ENCODE results near the gene TOX2. TPM values are rescaled to one million over a fixed set of nuclear protein-coding genes. Genes with fewer than 3 reads are reported as not detected.
A peak's percentile ranks its signal among the peaks of the same experiment; 100 is the strongest.

TOX2 gene
- polyA plus RNA-seq, 3 donors = 0.39 to 0.56 (median 0.47) TPM

DNA sequence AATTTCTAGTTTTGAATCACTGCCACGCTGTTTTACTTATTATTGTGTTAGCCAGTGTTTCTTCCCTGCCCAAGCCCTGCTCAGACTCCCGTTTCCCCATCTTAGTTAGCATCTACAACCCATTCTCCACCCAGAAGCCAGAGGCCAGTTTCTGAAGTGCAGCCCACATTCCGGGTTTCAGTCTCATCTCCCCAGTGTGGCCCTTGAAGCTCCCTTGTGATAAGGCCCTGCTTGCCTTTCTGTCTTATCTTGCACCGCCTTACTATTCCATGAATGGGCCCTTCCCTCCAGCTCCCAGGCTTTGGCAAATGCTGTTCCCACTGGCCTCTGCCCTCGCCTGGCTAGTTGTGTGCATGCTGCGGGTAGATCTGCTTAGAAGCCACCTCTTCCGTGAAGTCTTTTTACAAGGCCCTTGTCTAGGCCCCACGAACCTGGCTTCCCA is 41.1 kb downstream of the TOX2 start:
- Mint-ChIP-seq H3K9me3 (peaks cover 0 to 5% (median 3%) of the 10 kb centered on the region in 7 donors), H3K27me3 (ENCODE audit: low read depth in 3 of 3) (peaks cover 10 to 33% (median 31%) of the 10 kb centered on the region in 3 donors), H3K4me1 (peaks cover 82% of the 10 kb centered on the region), H3K4me3 (peak overlapping the region; percentile 42 to 70), H3K36me3 (peaks cover 19 to 23% of the 10 kb centered on the region in 2 donors), H3K27ac (peak overlapping the region; percentile 84 to 92 (median 88))
- intact Hi-C loops (cut with micrococcal nuclease) = loop anchor here in 1 of 2 donors (1.0 kb wide), 1 partner anchor 13 kb away; no protein-coding TSS in a partner anchor
- Histone ChIP-seq H3K27ac (ENCODE audit: low read depth in 1 of 2, low read length in 2 of 2) (peak overlapping the region; percentile 33 to 60), H3K79me2 (ENCODE audit: insufficient read depth, low read length) (no peaks in the 10 kb centered on the region), H3K4me2 (replicated peaks; ENCODE audit: extremely low read depth, low read length, poor library complexity, severe bottlenecking) (peak overlapping the region; percentile 77), H4K20me1 (ENCODE audit: insufficient read depth, low read length) (no peaks in the 10 kb centered on the region), H3K9me3 (replicated peaks in 1 of 2; ENCODE audit: control insufficient read depth in 1 of 2, insufficient read depth in 1 of 2, low read length in 2 of 2) (no peaks in the 10 kb centered on the region), H3K27me3 (ENCODE audit: control insufficient read depth in 2 of 2, insufficient read depth in 2 of 2, low read length in 2 of 2) (peaks cover 0 to 5% of the 10 kb centered on the region in 2 donors), H3K4me3 (replicated peaks in 1 of 3; ENCODE audit: low read depth in 2 of 3, low read length in 3 of 3) (peak overlapping the region in 1 of 3 experiments; percentile 61), H2AFZ (ENCODE audit: insufficient read depth, low read depth, low read length, poor library complexity, severe bottlenecking) (no peak overlapping the region), H3K4me1 (ENCODE audit: control insufficient read depth in 1 of 2, insufficient read depth in 2 of 2, low read length in 2 of 2) (peaks cover 67 to 72% of the 10 kb centered on the region in 2 donors), H3K9ac (ENCODE audit: insufficient read depth, low read length, poor library complexity, severe bottlenecking) (no peak overlapping the region), H3K36me3 (replicated peaks in 1 of 2; ENCODE audit: control insufficient read depth in 1 of 2, insufficient read depth in 2 of 2, low read length in 2 of 2) (no peaks in the 10 kb centered on the region)
- TF ChIP-seq, protein P1, sequence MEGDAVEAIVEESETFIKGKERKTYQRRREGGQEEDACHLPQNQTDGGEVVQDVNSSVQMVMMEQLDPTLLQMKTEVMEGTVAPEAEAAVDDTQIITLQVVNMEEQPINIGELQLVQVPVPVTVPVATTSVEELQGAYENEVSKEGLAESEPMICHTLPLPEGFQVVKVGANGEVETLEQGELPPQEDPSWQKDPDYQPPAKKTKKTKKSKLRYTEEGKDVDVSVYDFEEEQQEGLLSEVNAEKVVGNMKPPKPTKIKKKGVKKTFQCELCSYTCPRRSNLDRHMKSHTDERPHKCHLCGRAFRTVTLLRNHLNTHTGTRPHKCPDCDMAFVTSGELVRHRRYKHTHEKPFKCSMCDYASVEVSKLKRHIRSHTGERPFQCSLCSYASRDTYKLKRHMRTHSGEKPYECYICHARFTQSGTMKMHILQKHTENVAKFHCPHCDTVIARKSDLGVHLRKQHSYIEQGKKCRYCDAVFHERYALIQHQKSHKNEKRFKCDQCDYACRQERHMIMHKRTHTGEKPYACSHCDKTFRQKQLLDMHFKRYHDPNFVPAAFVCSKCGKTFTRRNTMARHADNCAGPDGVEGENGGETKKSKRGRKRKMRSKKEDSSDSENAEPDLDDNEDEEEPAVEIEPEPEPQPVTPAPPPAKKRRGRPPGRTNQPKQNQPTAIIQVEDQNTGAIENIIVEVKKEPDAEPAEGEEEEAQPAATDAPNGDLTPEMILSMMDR (IDR thresholded peaks at IDR 0.05) = no peak
- no peak for DNase-seq
- WGBS (ENCODE audit: insufficient coverage) = 66% methylated on average over 7 of the region's 8 CpGs

DNA sequence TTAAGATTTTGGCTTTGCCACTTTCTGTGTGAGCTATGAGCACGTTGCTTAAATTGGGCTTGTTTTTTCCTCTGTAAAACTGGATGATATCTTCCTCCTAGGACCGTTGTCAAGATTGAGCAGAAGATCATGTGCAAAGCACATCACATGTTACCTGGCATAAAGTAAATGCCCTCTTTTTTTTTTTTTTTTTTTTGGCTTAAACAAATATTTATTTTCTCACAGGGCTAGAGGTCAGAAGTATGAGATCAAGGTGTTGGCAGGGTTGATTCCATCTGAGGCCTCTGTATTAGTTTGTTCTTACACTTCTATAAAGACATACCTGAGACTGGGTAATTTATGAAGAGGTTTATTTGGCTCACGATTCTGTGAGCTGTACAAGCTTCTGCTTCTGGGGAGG is 42.7 kb downstream of the TOX2 start:
- peaks cover 17 to 46% (median 37%) of the 10 kb centered on the region in 3 donors for H3K27me3 Mint-ChIP-seq (ENCODE audit: low read depth in 3 of 3)
- Histone ChIP-seq H3K9ac (ENCODE audit: insufficient read depth, low read length, poor library complexity, severe bottlenecking) (no peak overlapping the region), H3K4me1 (ENCODE audit: control insufficient read depth in 1 of 2, insufficient read depth in 2 of 2, low read length in 2 of 2) (peaks cover 65 to 68% of the 10 kb centered on the region in 2 donors), H3K27me3 (ENCODE audit: control insufficient read depth in 2 of 2, insufficient read depth in 2 of 2, low read length in 2 of 2) (peaks cover 0 to 10% of the 10 kb centered on the region in 2 donors), H2AFZ (ENCODE audit: insufficient read depth, low read depth, low read length, poor library complexity, severe bottlenecking) (no peak overlapping the region), H3K79me2 (ENCODE audit: insufficient read depth, low read length) (no peaks in the 10 kb centered on the region), H4K20me1 (ENCODE audit: insufficient read depth, low read length) (no peaks in the 10 kb centered on the region), H3K9me3 (replicated peaks in 1 of 2; ENCODE audit: control insufficient read depth in 1 of 2, insufficient read depth in 1 of 2, low read length in 2 of 2) (no peaks in the 10 kb centered on the region), H3K4me2 (replicated peaks; ENCODE audit: extremely low read depth, low read length, poor library complexity, severe bottlenecking) (no peak overlapping the region), H3K27ac (ENCODE audit: low read depth in 1 of 2, low read length in 2 of 2) (no peak overlapping the region), H3K36me3 (replicated peaks in 1 of 2; ENCODE audit: control insufficient read depth in 1 of 2, insufficient read depth in 2 of 2, low read length in 2 of 2) (no peaks in the 10 kb centered on the region), H3K4me3 (replicated peaks in 1 of 3; ENCODE audit: low read depth in 2 of 3, low read length in 3 of 3) (no peak overlapping the region)
- TF ChIP-seq, protein P1 (IDR thresholded peaks at IDR 0.05) = no peak
- no CpG with 5 or more reads among the region's 3 CpGs for WGBS (ENCODE audit: insufficient coverage)
- H3K27ac Mint-ChIP-seq = peak overlapping the region in 1 of 7 donors; percentile 77
- H3K36me3 Mint-ChIP-seq = peaks cover 22 to 28% of the 10 kb centered on the region in 2 donors
- peaks cover 80% of the 10 kb centered on the region for H3K4me1 Mint-ChIP-seq
- H3K9me3 Mint-ChIP-seq = peaks cover 0 to 7% (median 3%) of the 10 kb centered on the region in 7 donors
- H3K4me3 Mint-ChIP-seq = peak overlapping the region in 1 of 2 donors; percentile 51
- intact Hi-C loops (cut with micrococcal nuclease) = no loop called here
- DNase-seq = no peak
